ENCODE data around the gene EYS.
"Not testable (repeated sequence)": the region's sequence is repeated elsewhere in the genome, so short reads cannot be mapped to it uniquely, and the experiment has no call there.

Gene EYS

GRCh38 chr6:65452333-65452732 lies 254.7 kb downstream of the EYS start:
- DNase-seq (ENCODE audit: low read depth in 3 of 3), result no peak

GRCh38 chr6:65450451-65450850 lies 256.6 kb downstream of the EYS start:
- no peak for DNase-seq (ENCODE audit: low read depth in 3 of 3)

- DNase-seq (ENCODE audit: low read depth in 3 of 3), result no peak
Observed at GRCh38 chr6:65449926-65450325, 257.1 kb downstream of the EYS start.

- no peak for DNase-seq (ENCODE audit: low read depth in 3 of 3)
Observed at GRCh38 chr6:65448866-65449265, 258.2 kb downstream of the EYS start.

- DNase-seq (ENCODE audit: low read depth in 3 of 3), result no peak
Observed at GRCh38 chr6:65436281-65436680, 270.7 kb downstream of the EYS start.

- no peak for DNase-seq (ENCODE audit: low read depth in 3 of 3)
Observed at GRCh38 chr6:65416621-65417020, 290.4 kb downstream of the EYS start.

- no peak for DNase-seq (ENCODE audit: low read depth in 3 of 3)
Observed at GRCh38 chr6:65410309-65410708, 296.7 kb downstream of the EYS start.

- no peak for DNase-seq (ENCODE audit: low read depth in 3 of 3)
Observed at GRCh38 chr6:65402564-65402963, 304.5 kb downstream of the EYS start.

GRCh38 chr6:65399355-65400084 lies 307.5 kb downstream of the EYS start:
- DNase-seq (ENCODE audit: low read depth in 3 of 3), result no peak

GRCh38 chr6:65398851-65399250 lies 308.2 kb downstream of the EYS start:
- DNase-seq (ENCODE audit: low read depth in 3 of 3), result no peak

GRCh38 chr6:65350530-65350929 lies 356.5 kb downstream of the EYS start:
- no peak for DNase-seq (ENCODE audit: low read depth in 3 of 3)

- not testable (repeated sequence) for DNase-seq (ENCODE audit: low read depth in 3 of 3)
Observed at GRCh38 chr6:65302655-65303054, 404.4 kb downstream of the EYS start.

GRCh38 chr6:65299236-65299635 lies 407.8 kb downstream of the EYS start:
- no peak for DNase-seq (ENCODE audit: low read depth in 3 of 3)

- no peak for DNase-seq (ENCODE audit: low read depth in 3 of 3)
Observed at GRCh38 chr6:65295812-65296211, 411.2 kb downstream of the EYS start.

- no peak for DNase-seq (ENCODE audit: low read depth in 3 of 3)
Observed at GRCh38 chr6:65289491-65289890, 417.5 kb downstream of the EYS start.

GRCh38 chr6:65285275-65285674 lies 421.8 kb downstream of the EYS start:
- DNase-seq (ENCODE audit: low read depth in 3 of 3), result no peak

GRCh38 chr6:65280060-65280459 lies 427.0 kb downstream of the EYS start:
- no peak for DNase-seq (ENCODE audit: low read depth in 3 of 3)

GRCh38 chr6:65262241-65262640 lies 444.8 kb downstream of the EYS start:
- DNase-seq (ENCODE audit: low read depth in 3 of 3), result no peak

GRCh38 chr6:65259982-65260381 lies 447.0 kb downstream of the EYS start:
- DNase-seq (ENCODE audit: low read depth in 3 of 3), result no peak

GRCh38 chr6:65259059-65259458 lies 448.0 kb downstream of the EYS start:
- DNase-seq (ENCODE audit: low read depth in 3 of 3), result no peak

- DNase-seq (ENCODE audit: low read depth in 3 of 3), result no peak
Observed at GRCh38 chr6:65253041-65253440, 454.0 kb downstream of the EYS start.

- DNase-seq (ENCODE audit: low read depth in 3 of 3), result no peak
Observed at GRCh38 chr6:65248101-65248610, 458.9 kb downstream of the EYS start.

- no peak for DNase-seq (ENCODE audit: low read depth in 3 of 3)
Observed at GRCh38 chr6:65231616-65232015, 475.4 kb downstream of the EYS start.

GRCh38 chr6:65229825-65230224 lies 477.2 kb downstream of the EYS start:
- no peak for DNase-seq (ENCODE audit: low read depth in 3 of 3)

Data from stimulated activated CD4-positive, alpha-beta T cell treated with anti-CD3 and anti-CD28 coated beads, TNF-alpha, amount 100 ng/mL, for 24 hours (primary cell).